Measurements from ENCODE around the gene STX16. TPM values are rescaled to one million over a fixed set of nuclear protein-coding genes. Genes with fewer than 3 reads are reported as not detected.

The STX16 gene
- total RNA-seq, 4 donors from 2014 or later = 70.2 to 148 (median 85.9) TPM

- no peaks in the 10 kb centered on the region for H3K36me3 ChIP-seq
- no peak overlapping the region for H3K27ac ChIP-seq
- H3K27me3 ChIP-seq = no peaks in the 10 kb centered on the region
- 69 to 73% methylated on average over 4 of the region's 4 CpGs for WGBS, 2 donors
- H3K4me3 ChIP-seq = no peak overlapping the region
- TF ChIP-seq POLR2A (IDR thresholded peaks at IDR 0.05) (no peak), EP300 (IDR thresholded peaks at IDR 0.05) (no peak), CTCF (IDR thresholded peaks at IDR 0.05) (no peak)
- no peaks in the 10 kb centered on the region for H3K4me1 ChIP-seq
- no peak for DNase-seq (ENCODE audit: low spot score in 2 of 2)
- H3K9me3 ChIP-seq = no peaks in the 10 kb centered on the region
Measured at GRCh38 chr20:58626051-58626450, 25.0 kb upstream of the STX16 start.

- Histone ChIP-seq H3K4me3 (no peak overlapping the region), H3K27me3 (no peaks in the 10 kb centered on the region), H3K9me3 (no peaks in the 10 kb centered on the region), H3K4me1 (no peaks in the 10 kb centered on the region), H3K36me3 (no peaks in the 10 kb centered on the region), H3K27ac (no peak overlapping the region)
- TF ChIP-seq EP300 (IDR thresholded peaks at IDR 0.05) (no peak), POLR2A (IDR thresholded peaks at IDR 0.05) (no peak), CTCF (IDR thresholded peaks at IDR 0.05) (no peak)
- WGBS, 2 donors = 96% methylated on average over 11 of the region's 11 CpGs
- no peak for DNase-seq (ENCODE audit: low spot score in 2 of 2)
Measured at GRCh38 chr20:58627212-58628072, 23.6 kb upstream of the STX16 start.

- WGBS, 2 donors = 66 to 79% methylated on average over 10 to 11 of the region's 11 CpGs
- TF ChIP-seq EP300 (IDR thresholded peaks at IDR 0.05) (no peak), POLR2A (IDR thresholded peaks at IDR 0.05) (no peak)
- no peaks in the 10 kb centered on the region for H3K27me3 ChIP-seq
Measured at GRCh38 chr20:58628491-58629214, 22.4 kb upstream of the STX16 start.

GRCh38 chr20:58629215-58629580 lies 21.9 kb upstream of the STX16 start:
- WGBS, 2 donors = 92 to 93% methylated on average over 1 of the region's 1 CpG
- Histone ChIP-seq H3K4me1 (no peaks in the 10 kb centered on the region), H3K9me3 (no peaks in the 10 kb centered on the region), H3K4me3 (no peak overlapping the region), H3K27me3 (no peaks in the 10 kb centered on the region), H3K27ac (no peak overlapping the region), H3K36me3 (no peaks in the 10 kb centered on the region)
- no peak for DNase-seq (ENCODE audit: low spot score in 2 of 2)
- no peak for TF ChIP-seq CTCF (IDR thresholded peaks at IDR 0.05)
- no peak for TF ChIP-seq POLR2A (IDR thresholded peaks at IDR 0.05)
- no peak for TF ChIP-seq EP300 (IDR thresholded peaks at IDR 0.05)

More at GRCh38 chr20:58628491-58629214, 22.4 kb upstream of the STX16 start:
- Histone ChIP-seq H3K36me3 (no peaks in the 10 kb centered on the region), H3K4me1 (no peaks in the 10 kb centered on the region), H3K27ac (no peak overlapping the region), H3K4me3 (no peak overlapping the region), H3K9me3 (no peaks in the 10 kb centered on the region)
- DNase-seq (ENCODE audit: low spot score in 2 of 2) = no peak

- H3K27ac ChIP-seq = no peak overlapping the region
- no peak for DNase-seq (ENCODE audit: low spot score in 2 of 2)
- no peaks in the 10 kb centered on the region for H3K27me3 ChIP-seq
- no peak for TF ChIP-seq CTCF (IDR thresholded peaks at IDR 0.05)
- no peak for TF ChIP-seq EP300 (IDR thresholded peaks at IDR 0.05)
- TF ChIP-seq POLR2A (IDR thresholded peaks at IDR 0.05) = no peak
- peaks cover 0 to 7% (median 0%) of the 10 kb centered on the region in 4 donors for H3K4me1 ChIP-seq
- no peak overlapping the region for H3K4me3 ChIP-seq
- no peaks in the 10 kb centered on the region for H3K36me3 ChIP-seq
- H3K9me3 ChIP-seq = no peaks in the 10 kb centered on the region
- 27 to 29% methylated on average over 4 of the region's 4 CpGs for WGBS, 2 donors
Measured at GRCh38 chr20:58630063-58630462, 21.0 kb upstream of the STX16 start.

Data from tibial nerve (tissue), 4 donors.